Neural progenitor cell (in vitro differentiated cells): ENCODE measurements around the gene CPLX3. TPM values are rescaled to one million over a fixed set of nuclear protein-coding genes. Genes with fewer than 3 reads are reported as not detected.

Experiments used
- DNase-seq: peaks from one replicate; pipeline ENCODE4 v3.0.0-alpha.2; 2016; ENCODE audit warnings: low spot score
- H2AFZ ChIP-seq: fragments of 200-600 bp; sonication (generic); replicated peaks from 2 replicates; pipeline ENCODE4 v1.6.1; 2016; ENCODE audit warnings: antibody characterized with exemption
- H3F3A ChIP-seq: fragments of 200-600 bp; sonication (generic); 2 replicates; pipeline ENCODE4 v1.6.1; 2016; ENCODE audit warnings: antibody characterized with exemption, low read depth
- H3K27ac ChIP-seq: fragments of 200-600 bp; sonication (generic); 2 replicates; pipeline ENCODE4 v1.5.1; 2016; ENCODE audit warnings: mild to moderate bottlenecking
- H3K27me3 ChIP-seq: fragments of 200-600 bp; sonication (generic); 2 replicates; pipeline ENCODE4 v1.6.1; 2016; ENCODE audit warnings: mild to moderate bottlenecking, moderate library complexity
- H3K36me3 ChIP-seq: fragments of 200-600 bp; sonication (generic); 2 replicates; pipeline ENCODE4 v1.5.1; 2016
- H3K4me1 ChIP-seq: fragments of 200-600 bp; sonication (generic); 2 replicates; pipeline ENCODE4 v1.6.1; 2016; ENCODE audit warnings: mixed run types
- H3K4me2 ChIP-seq: fragments of 200-600 bp; sonication (generic); 2 replicates; pipeline ENCODE4 v1.6.1; 2016
- H3K4me3 ChIP-seq: fragments of 200-600 bp; sonication (generic); 2 replicates; pipeline ENCODE4 v1.5.1; 2016
- H3K79me2 ChIP-seq: fragments of 200-600 bp; sonication (generic); 2 replicates; pipeline ENCODE4 v1.6.1; 2016; ENCODE audit warnings: low read depth
- H3K9ac ChIP-seq: fragments of 200-600 bp; sonication (generic); 2 replicates; pipeline ENCODE4 v1.6.1; 2016
- H3K9me3 ChIP-seq: fragments of 200-600 bp; sonication (generic); 2 replicates; pipeline ENCODE4 v1.5.1; 2016; ENCODE audit warnings: low read depth
- H4K20me1 ChIP-seq: fragments of 200-600 bp; sonication (generic); 2 replicates; pipeline ENCODE4 v1.6.1; 2016; ENCODE audit warnings: low read depth
- H3K27ac Mint-ChIP-seq: 3 replicates; pipeline ENCODE4 v1.8.0; 2021; ENCODE audit warnings: mixed read lengths
- H3K27me3 Mint-ChIP-seq: 2 replicates; pipeline ENCODE4 v1.8.0; 2022; ENCODE audit warnings: low read depth, mild to moderate bottlenecking, inconsistent platforms, moderate library complexity, mixed read lengths; ENCODE audit not compliant: insufficient read depth
- H3K36me3 Mint-ChIP-seq: 3 replicates; pipeline ENCODE4 v1.8.0; 2021; ENCODE audit warnings: mixed read lengths
- H3K4me1 Mint-ChIP-seq: 3 replicates; pipeline ENCODE4 v1.8.0; 2021; ENCODE audit warnings: mixed read lengths
- H3K4me3 Mint-ChIP-seq: 3 replicates; pipeline ENCODE4 v1.8.0; 2021; ENCODE audit warnings: mild to moderate bottlenecking, moderate library complexity, mixed read lengths
- H3K9me3 Mint-ChIP-seq: 3 replicates; pipeline ENCODE4 v1.8.0; 2020; ENCODE audit warnings: mixed read lengths
- CTCF ChIP-seq: fragments of 200-600 bp; sonication (generic); IDR thresholded peaks from 2 replicates; pipeline ENCODE4 v1.5.1; 2017; ENCODE audit warnings: antibody characterized with exemption, mild to moderate bottlenecking
- EZH2 ChIP-seq: fragments of 200-600 bp; sonication (generic); IDR thresholded peaks from 2 replicates; pipeline ENCODE4 v1.6.1; 2017; ENCODE audit warnings: antibody characterized with exemption, mild to moderate bottlenecking, moderate library complexity
- EZH2phosphoT487 ChIP-seq: fragments of 200-600 bp; sonication (generic); IDR thresholded peaks from 2 replicates; pipeline ENCODE4 v1.6.1; 2017; ENCODE audit warnings: antibody characterized with exemption
- total RNA-seq: library from RNA; depleted of rRNA; stranded (reverse); fragments of >200 nt; gene quantifications from 2 replicates; pipeline ENCODE4 v1.2.3, GENCODE V29; 2015; ENCODE audit warnings: low replicate concordance

The CPLX3 gene
- total RNA-seq, 1 donor from 2014 or later: not detected

- peak; percentile 76 for DNase-seq
- no peak overlapping the region for H3K4me3 ChIP-seq
- peaks cover 24% of the 10 kb centered on the region for H3K27me3 ChIP-seq
- peaks cover 18% of the 10 kb centered on the region for H3F3A ChIP-seq
- H2AFZ ChIP-seq: no peak overlapping the region
- peak overlapping the region; percentile 64 for H3K4me2 ChIP-seq
- no peak overlapping the region for H3K9ac ChIP-seq
- H3K27me3 Mint-ChIP-seq: peaks cover 25% of the 10 kb centered on the region
- no peak overlapping the region for H3K27ac Mint-ChIP-seq
- peak overlapping the region; percentile 23 for H3K27ac ChIP-seq
- H3K4me3 Mint-ChIP-seq: peak overlapping the region; percentile 48
- no peaks in the 10 kb centered on the region for H3K9me3 ChIP-seq
- TF ChIP-seq CTCF: no peak
- TF ChIP-seq EZH2: no peak
- no peak for TF ChIP-seq EZH2phosphoT487
- peaks cover 29% of the 10 kb centered on the region for H3K4me1 Mint-ChIP-seq
- H3K36me3 ChIP-seq: no peaks in the 10 kb centered on the region
- peaks cover 23% of the 10 kb centered on the region for H3K4me1 ChIP-seq
- no peaks in the 10 kb centered on the region for H3K36me3 Mint-ChIP-seq
- H4K20me1 ChIP-seq: peaks cover 18% of the 10 kb centered on the region
- H3K79me2 ChIP-seq: no peaks in the 10 kb centered on the region
- peaks cover 2% of the 10 kb centered on the region for H3K9me3 Mint-ChIP-seq
These were observed 5.2 kb upstream of the CPLX3 start for GRCh38 chr15:74821091-74821789.

GRCh38 chr15:74821790-74822158 lies 4.7 kb upstream of the CPLX3 start:
- no peak overlapping the region for H2AFZ ChIP-seq
- peak overlapping the region; percentile 64 for H3K4me2 ChIP-seq
- peaks cover 20% of the 10 kb centered on the region for H4K20me1 ChIP-seq
- no peak for DNase-seq
- Mint-ChIP-seq H3K27ac (no peak overlapping the region), H3K27me3 (peaks cover 27% of the 10 kb centered on the region), H3K9me3 (peaks cover 2% of the 10 kb centered on the region), H3K4me3 (no peak overlapping the region), H3K4me1 (peaks cover 31% of the 10 kb centered on the region), H3K36me3 (no peaks in the 10 kb centered on the region)
- peaks cover 20% of the 10 kb centered on the region for H3F3A ChIP-seq
- H3K36me3 ChIP-seq: no peaks in the 10 kb centered on the region
- no peak for TF ChIP-seq CTCF
- no peak for TF ChIP-seq EZH2
- TF ChIP-seq EZH2phosphoT487: no peak
- H3K27ac ChIP-seq: no peak overlapping the region
- peaks cover 29% of the 10 kb centered on the region for H3K27me3 ChIP-seq
- no peak overlapping the region for H3K9ac ChIP-seq
- no peak overlapping the region for H3K4me3 ChIP-seq
- H3K4me1 ChIP-seq: peaks cover 27% of the 10 kb centered on the region
- H3K9me3 ChIP-seq: no peaks in the 10 kb centered on the region
- H3K79me2 ChIP-seq: no peaks in the 10 kb centered on the region

GRCh38 chr15:74822233-74822632 lies 4.2 kb upstream of the CPLX3 start:
- Histone ChIP-seq H3K27me3 (peaks cover 34% of the 10 kb centered on the region), H3K4me3 (no peak overlapping the region), H3K36me3 (no peaks in the 10 kb centered on the region), H3K9me3 (no peaks in the 10 kb centered on the region), H3K27ac (no peak overlapping the region), H2AFZ (no peak overlapping the region), H4K20me1 (peaks cover 25% of the 10 kb centered on the region), H3K4me1 (peaks cover 30% of the 10 kb centered on the region), H3K9ac (no peak overlapping the region), H3F3A (peaks cover 22% of the 10 kb centered on the region), H3K4me2 (no peak overlapping the region), H3K79me2 (no peaks in the 10 kb centered on the region)
- H3K27ac Mint-ChIP-seq: no peak overlapping the region
- H3K9me3 Mint-ChIP-seq: no peaks in the 10 kb centered on the region
- no peaks in the 10 kb centered on the region for H3K36me3 Mint-ChIP-seq
- peaks cover 31% of the 10 kb centered on the region for H3K4me1 Mint-ChIP-seq
- DNase-seq: no peak
- H3K27me3 Mint-ChIP-seq: peaks cover 29% of the 10 kb centered on the region
- TF ChIP-seq EZH2: no peak
- no peak for TF ChIP-seq EZH2phosphoT487
- TF ChIP-seq CTCF: no peak
- peak overlapping the region; percentile 2 for H3K4me3 Mint-ChIP-seq
